H9 (cell line): ENCODE data around the gene RAI1. TPM values are rescaled to one million over a fixed set of nuclear protein-coding genes. Genes with fewer than 3 reads are reported as not detected.

ENCODE experiments used
- DNase-seq: peaks from one replicate; pipeline ENCODE4 v3.0.0-alpha.2; 2017
- H2AFZ ChIP-seq: one replicate; pipeline ENCODE4 v1.6.1; 2013; ENCODE audit warnings: mild to moderate bottlenecking, low read length, control low read depth, moderate library complexity
- H2AK5ac ChIP-seq: 2 replicates; pipeline ENCODE4 v1.6.1; 2013; ENCODE audit warnings: low read length, control low read depth, mixed read lengths; ENCODE audit not compliant: insufficient read length
- H2BK120ac ChIP-seq: one replicate; pipeline ENCODE4 v1.6.1; 2013; ENCODE audit warnings: low read depth, mild to moderate bottlenecking, low read length, control low read depth, inconsistent platforms; ENCODE audit not compliant: poor library complexity, severe bottlenecking
- H2BK12ac ChIP-seq: 2 replicates; pipeline ENCODE4 v1.6.1; 2013; ENCODE audit warnings: low read length, control low read depth, mixed read lengths, low read depth; ENCODE audit not compliant: insufficient read length
- H2BK15ac ChIP-seq: 2 replicates; pipeline ENCODE4 v1.6.1; 2013; ENCODE audit warnings: low read depth, low read length, control low read depth
- H2BK20ac ChIP-seq: one replicate; pipeline ENCODE4 v1.6.1; 2013; ENCODE audit warnings: low read depth, mild to moderate bottlenecking, low read length, control low read depth, inconsistent platforms; ENCODE audit not compliant: poor library complexity, severe bottlenecking
- H2BK5ac ChIP-seq: 2 replicates; pipeline ENCODE4 v1.6.1; 2013; ENCODE audit warnings: low read length, control low read depth, mixed read lengths; ENCODE audit not compliant: insufficient read length
- H3K14ac ChIP-seq: 2 replicates; pipeline ENCODE4 v1.6.1; 2013; ENCODE audit warnings: low read length, control low read depth; ENCODE audit not compliant: insufficient read depth
- H3K18ac ChIP-seq: 2 replicates; pipeline ENCODE4 v1.6.1; 2013; ENCODE audit warnings: low read depth, mild to moderate bottlenecking, mixed read lengths, low read length, control low read depth; ENCODE audit not compliant: insufficient read length
- H3K23ac ChIP-seq: 2 replicates; pipeline ENCODE4 v1.6.1; 2013; ENCODE audit warnings: low read length, control low read depth, mixed read lengths, low read depth; ENCODE audit not compliant: insufficient read length
- H3K23me2 ChIP-seq: 2 replicates; pipeline ENCODE4 v1.6.1; 2013; ENCODE audit warnings: low read depth, mild to moderate bottlenecking, mixed read lengths, low read length, control low read depth; ENCODE audit not compliant: insufficient read length, poor library complexity, severe bottlenecking
- H3K27ac ChIP-seq: 2 replicates; pipeline ENCODE4 v1.5.1; 2013; ENCODE audit warnings: low read length, control low read depth, mixed read lengths, low read depth; ENCODE audit not compliant: insufficient read length
- H3K27me3 ChIP-seq: 2 replicates; pipeline ENCODE4 v1.6.1; 2013; ENCODE audit warnings: low read length, control low read depth, inconsistent platforms; ENCODE audit not compliant: insufficient read depth
- H3K4ac ChIP-seq: 2 replicates; pipeline ENCODE4 v1.6.1; 2013; ENCODE audit warnings: low read depth, mild to moderate bottlenecking, control low read depth, inconsistent platforms, low read length, moderate library complexity
- H3K4me1 ChIP-seq: 2 replicates; pipeline ENCODE4 v1.6.1; 2013; ENCODE audit warnings: low read length, control low read depth, inconsistent platforms; ENCODE audit not compliant: insufficient read depth
- H3K4me2 ChIP-seq: 2 replicates; pipeline ENCODE4 v1.6.1; 2013; ENCODE audit warnings: low read length, control low read depth, mixed read lengths; ENCODE audit not compliant: insufficient read length, insufficient read depth
- H3K56ac ChIP-seq: 2 replicates; pipeline ENCODE4 v1.6.1; 2013; ENCODE audit warnings: low read depth, mild to moderate bottlenecking, mixed read lengths, low read length, control low read depth; ENCODE audit not compliant: insufficient read length
- H3K79me1 ChIP-seq: 2 replicates; pipeline ENCODE4 v1.6.1; 2013; ENCODE audit warnings: low read depth, mild to moderate bottlenecking, moderate library complexity, low read length, control low read depth, inconsistent platforms; ENCODE audit not compliant: insufficient read depth, poor library complexity, severe bottlenecking
- H3K79me2 ChIP-seq: 2 replicates; pipeline ENCODE4 v1.6.1; 2013; ENCODE audit warnings: low read length, control low read depth, inconsistent platforms; ENCODE audit not compliant: insufficient read depth
- H3K9ac ChIP-seq: 2 replicates; pipeline ENCODE4 v1.6.1; 2013; ENCODE audit warnings: low read length, control low read depth, mixed read lengths; ENCODE audit not compliant: insufficient read length; ENCODE audit errors: extremely low read depth
- H3K9me3 ChIP-seq: one replicate; pipeline ENCODE4 v1.6.1; 2013; ENCODE audit warnings: low read depth, low read length, inconsistent platforms; ENCODE audit not compliant: control insufficient read depth
- H3T11ph ChIP-seq: one replicate; pipeline ENCODE4 v1.6.1; 2013; ENCODE audit warnings: mild to moderate bottlenecking, low read length, control low read depth, inconsistent platforms
- H4K20me1 ChIP-seq: one replicate; pipeline ENCODE4 v1.6.1; 2013; ENCODE audit not compliant: control insufficient read depth, insufficient read length, insufficient read depth
- H4K5ac ChIP-seq: 2 replicates; pipeline ENCODE4 v1.6.1; 2013; ENCODE audit warnings: low read depth, mild to moderate bottlenecking, mixed read lengths, low read length, control low read depth; ENCODE audit not compliant: insufficient read length
- H4K8ac ChIP-seq: replicated peaks from 2 replicates; pipeline ENCODE4 v1.6.1; 2013; ENCODE audit warnings: low read length, control low read depth, mixed read lengths, low read depth; ENCODE audit not compliant: insufficient read length
- H4K91ac ChIP-seq: 2 replicates; pipeline ENCODE4 v1.6.1; 2013; ENCODE audit warnings: low read depth, mild to moderate bottlenecking, moderate library complexity, mixed read lengths, low read length, control low read depth; ENCODE audit not compliant: insufficient read length
- H3K27ac Mint-ChIP-seq, 3 experiments: 2 replicates in 2 of 3; 3 replicates in 1 of 3; pipeline ENCODE4 v1.8.0; 2020 to 2021; ENCODE audit warnings: mixed read lengths in 3 of 3, mild to moderate bottlenecking in 1 of 3, moderate library complexity in 1 of 3
- H3K27me3 Mint-ChIP-seq: 2 replicates; pipeline ENCODE4 v1.8.0; 2021; ENCODE audit warnings: low read depth, mild to moderate bottlenecking, moderate library complexity, mixed read lengths
- H3K36me3 Mint-ChIP-seq, 3 experiments: 2 replicates in 2 of 3; 3 replicates in 1 of 3; pipeline ENCODE4 v1.8.0; 2020 to 2021; ENCODE audit warnings: low read depth in 3 of 3, mixed read lengths in 3 of 3; ENCODE audit not compliant: insufficient read depth in 1 of 3
- H3K4me1 Mint-ChIP-seq, 2 experiments: 2 replicates each; pipeline ENCODE4 v1.8.0; 2020; ENCODE audit warnings: mixed read lengths in 2 of 2
- H3K4me3 Mint-ChIP-seq, 2 experiments: 2 replicates in 1 of 2; 3 replicates in 1 of 2; pipeline ENCODE4 v1.8.0; 2020 to 2021; ENCODE audit warnings: mild to moderate bottlenecking in 2 of 2, mixed read lengths in 2 of 2, moderate library complexity in 1 of 2
- H3K9me3 Mint-ChIP-seq, 2 experiments: 2 replicates in 1 of 2; 3 replicates in 1 of 2; pipeline ENCODE4 v1.8.0; 2020; ENCODE audit warnings: mild to moderate bottlenecking in 2 of 2, mixed read lengths in 2 of 2, moderate library complexity in 1 of 2
- WGBS: extraction: QIAGEN DNeasy Blood & Tissue Kit; methylation state at CpG from one replicate; pipeline ENCODE4 v1.1.7; 2013; ENCODE audit warnings: missing lambda C conversion rate, low lambda C conversion rate, mixed read lengths; ENCODE audit not compliant: insufficient read length; ENCODE audit errors: extremely low coverage; 5-methylcytosine and 5-hydroxymethylcytosine counted together
- total RNA-seq: library from RNA; stranded (reverse); gene quantifications from 2 replicates; pipeline ENCODE4 v1.2.1, GENCODE V29; 2021
- TF ChIP-seq, protein P1 (sequence below): fragments of 200-600 bp; sonication (generic); conservative IDR thresholded peaks from 3 replicates; pipeline ENCODE4 v1.8.0; 2021; ENCODE audit warnings: antibody characterized with exemption, mild to moderate bottlenecking

The RAI1 gene
- total RNA-seq, 1 experiment from 2014 or later: 1.5 TPM

- Histone ChIP-seq H2BK15ac (no peak overlapping the region), H3K23ac (no peak overlapping the region), H3K4me2 (no peak overlapping the region), H3K9me3 (no peaks in the 10 kb centered on the region), H3K79me1 (no peaks in the 10 kb centered on the region), H3K23me2 (no peaks in the 10 kb centered on the region), H3K27me3 (no peaks in the 10 kb centered on the region), H4K5ac (no peak overlapping the region), H2AK5ac (no peak overlapping the region), H2BK12ac (no peak overlapping the region), H3K56ac (no peak overlapping the region), H2AFZ (no peak overlapping the region), H3K79me2 (no peaks in the 10 kb centered on the region), H3K27ac (no peak overlapping the region), H3K4ac (no peak overlapping the region), H2BK20ac (no peak overlapping the region), H4K8ac (no peak overlapping the region), H4K20me1 (no peaks in the 10 kb centered on the region), H3K14ac (no peak overlapping the region), H3K4me1 (no peaks in the 10 kb centered on the region), H2BK5ac (no peak overlapping the region), H4K91ac (no peak overlapping the region), H3K18ac (no peak overlapping the region), H2BK120ac (no peak overlapping the region), H3K9ac (no peak overlapping the region), H3T11ph (no peak overlapping the region)
- no peak for DNase-seq
- H3K4me1 Mint-ChIP-seq: peaks cover 16 to 24% of the 10 kb centered on the region in 2 experiments
- H3K4me3 Mint-ChIP-seq: no peak overlapping the region
- TF ChIP-seq, protein P1, sequence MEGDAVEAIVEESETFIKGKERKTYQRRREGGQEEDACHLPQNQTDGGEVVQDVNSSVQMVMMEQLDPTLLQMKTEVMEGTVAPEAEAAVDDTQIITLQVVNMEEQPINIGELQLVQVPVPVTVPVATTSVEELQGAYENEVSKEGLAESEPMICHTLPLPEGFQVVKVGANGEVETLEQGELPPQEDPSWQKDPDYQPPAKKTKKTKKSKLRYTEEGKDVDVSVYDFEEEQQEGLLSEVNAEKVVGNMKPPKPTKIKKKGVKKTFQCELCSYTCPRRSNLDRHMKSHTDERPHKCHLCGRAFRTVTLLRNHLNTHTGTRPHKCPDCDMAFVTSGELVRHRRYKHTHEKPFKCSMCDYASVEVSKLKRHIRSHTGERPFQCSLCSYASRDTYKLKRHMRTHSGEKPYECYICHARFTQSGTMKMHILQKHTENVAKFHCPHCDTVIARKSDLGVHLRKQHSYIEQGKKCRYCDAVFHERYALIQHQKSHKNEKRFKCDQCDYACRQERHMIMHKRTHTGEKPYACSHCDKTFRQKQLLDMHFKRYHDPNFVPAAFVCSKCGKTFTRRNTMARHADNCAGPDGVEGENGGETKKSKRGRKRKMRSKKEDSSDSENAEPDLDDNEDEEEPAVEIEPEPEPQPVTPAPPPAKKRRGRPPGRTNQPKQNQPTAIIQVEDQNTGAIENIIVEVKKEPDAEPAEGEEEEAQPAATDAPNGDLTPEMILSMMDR: no peak
- WGBS: no CpG with 5 or more reads among the region's 2 CpGs
- H3K9me3 Mint-ChIP-seq: no peaks in the 10 kb centered on the region
- H3K27ac Mint-ChIP-seq: no peak overlapping the region
- no peaks in the 10 kb centered on the region; the same call in 1 of the 2 replicates for H3K27me3 Mint-ChIP-seq
- H3K36me3 Mint-ChIP-seq: no peaks in the 10 kb centered on the region
Measured at GRCh38 chr17:17856386-17856785, 175.1 kb downstream of the RAI1 start.
